Adrenal gland (tissue), 12 donors: ENCODE results near the gene LMF2. TPM values are rescaled to one million over a fixed set of nuclear protein-coding genes. Genes with fewer than 3 reads are reported as not detected.
"Not testable (repeated sequence)": the region's sequence is repeated elsewhere in the genome, so short reads cannot be mapped to it uniquely, and the experiment has no call there.

Source experiments
- DNase-seq, 7 donors: peaks; one replicate each; pipeline ENCODE4 v3.0.0-alpha.2; 2019 to 2020
- H3K27ac ChIP-seq, 5 donors: fragments of 200-600 bp; sonication (generic) in 4 of 5; 1 replicate in 3 of 5; 2 replicates in 2 of 5; pipeline versions ENCODE4 v1.5.1 to v1.8.0; 2016 to 2020; ENCODE audit warnings: mild to moderate bottlenecking in 1 of 5
- H3K27me3 ChIP-seq: fragments of 200-600 bp; 2 replicates; pipeline ENCODE4 v1.8.0; 2021
- H3K36me3 ChIP-seq, 2 donors: fragments of 200-600 bp; replicated peaks in 1 of 2; 1 replicate in 1 of 2; 2 replicates in 1 of 2; pipeline versions ENCODE4 v1.5.1 to v1.8.0; 2018 to 2022
- H3K4me1 ChIP-seq, 2 donors: fragments of 200-600 bp; replicated peaks in 1 of 2; 1 replicate in 1 of 2; 2 replicates in 1 of 2; pipeline versions ENCODE4 v1.5.1 to v1.8.0; 2018 to 2021
- H3K4me3 ChIP-seq, 4 donors: fragments of 200-600 bp; sonication (generic) in 3 of 4; one replicate each; pipeline ENCODE4 v1.5.1; 2016 to 2018
- H3K9me3 ChIP-seq, 3 donors: fragments of 200-600 bp; sonication (generic) in 1 of 3; replicated peaks in 1 of 3; 1 replicate in 2 of 3; 2 replicates in 1 of 3; pipeline versions ENCODE4 v1.5.1 to v1.8.0; 2016 to 2021
- POLR2A ChIP-seq, 2 donors: fragments of 450-650 bp; IDR thresholded peaks; one replicate each; pipeline ENCODE4 v1.6.1; 2017; ENCODE audit warnings: antibody characterized with exemption in 2 of 2, mild to moderate bottlenecking in 2 of 2, moderate library complexity in 1 of 2
- WGBS, 4 donors: extraction: QIAGEN DNeasy Blood & Tissue Kit in 2 of 4; methylation state at CpG; one replicate each; pipeline versions ENCODE4 v1.1.5 to v1.1.7; 2013 to 2017; 5-methylcytosine and 5-hydroxymethylcytosine counted together
- intact Hi-C, 2 donors: fragments of 100-400 bp; cut with DNase I; formaldehyde crosslinking; loops; one replicate each; pipeline versions ENCODE4 v1.14.1 to v1.15.0; 2022 to 2023
- polyA plus RNA-seq, 3 donors: library from polyadenylated mRNA; stranded (reverse); fragments of 200-250 nt in 2 of 3; fragments of 350-450 nt in 1 of 3; fragmentation: Illumina TruSeq in 1 of 3; extraction: RNeasy Lipid Tissue Mini Kit (QIAGEN cat#74804) in 1 of 3; gene quantifications; one replicate each; pipeline ENCODE4 v1.2.3, GENCODE V29; 2013 to 2014
- total RNA-seq, 9 donors: library from RNA; depleted of rRNA in 4 of 9; stranded (reverse); fragments of >200 nt in 4 of 9; fragments of 120-200 nt in 1 of 9; fragmentation: NEBNext Ultra II Directional in 1 of 9; extraction: Animal tissue kit (Norgen Biotek cat#: 25700) in 1 of 9; gene quantifications; one replicate each; pipeline versions ENCODE4 v1.1.0 to v1.2.4, GENCODE V29; 2013 to 2023
- TF ChIP-seq, protein P1 (sequence below), 6 experiments: fragments of 450-650 bp in 4 of 6; fragments of 200-600 bp in 2 of 6; sonication (generic) in 1 of 6; IDR thresholded peaks; 1 replicate in 5 of 6; 2 replicates in 1 of 6; pipeline versions ENCODE4 v1.5.1 to v1.8.0; 2016 to 2021; ENCODE audit warnings: antibody characterized with exemption in 6 of 6, mild to moderate bottlenecking in 2 of 6, moderate library complexity in 1 of 6
- donor health status: healthy with polysubstance abuse.
- donor health status: Bipolar disorder and iron deficiency.
- donor health status: DM: yes; HTN: yes; CAD: no.
- donor health status: DM: no; HTN: no; CAD: no.
- donor health status: DM: no; HTN: no; CAD: no.
- donor health status: DM: yes; HTN: yes; CAD: no.

The LMF2 gene
- total and polyA plus RNA-seq, 12 donors: 6.3 to 120 (median 78.3) TPM

DNA sequence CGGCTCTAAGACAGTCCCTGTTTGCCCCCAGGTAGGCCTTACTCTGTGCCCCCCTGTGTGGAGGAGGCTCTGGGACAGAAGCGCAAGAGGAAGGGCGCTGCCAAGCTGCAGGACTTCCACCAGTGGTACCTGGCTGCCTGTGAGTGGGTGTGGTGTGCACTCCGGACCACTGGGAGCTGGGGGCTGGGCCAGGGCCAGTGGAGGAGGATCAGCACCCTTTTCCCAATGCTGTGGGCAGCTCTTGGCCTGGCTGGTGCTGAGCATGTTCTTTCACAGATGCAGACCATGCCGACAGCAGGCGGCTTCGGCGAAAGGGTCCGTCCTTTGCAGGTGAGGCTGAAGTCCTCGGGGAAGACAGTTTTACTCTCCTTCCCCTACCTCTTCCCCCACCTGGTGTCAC, 14.2 kb upstream of the LMF2 start:
- Histone ChIP-seq H3K27me3 (no peaks in the 10 kb centered on the region), H3K36me3 (peaks cover 0 to 54% of the 10 kb centered on the region in 2 donors), H3K4me3 (no peak overlapping the region), H3K4me1 (peaks cover 18 to 20% of the 10 kb centered on the region in 2 donors), H3K27ac (no peak overlapping the region), H3K9me3 (no peaks in the 10 kb centered on the region)
- intact Hi-C loops: no loop called here
- no peak for DNase-seq
- TF ChIP-seq POLR2A (IDR thresholded peaks at IDR 0.05): no peak
- TF ChIP-seq, protein P1, sequence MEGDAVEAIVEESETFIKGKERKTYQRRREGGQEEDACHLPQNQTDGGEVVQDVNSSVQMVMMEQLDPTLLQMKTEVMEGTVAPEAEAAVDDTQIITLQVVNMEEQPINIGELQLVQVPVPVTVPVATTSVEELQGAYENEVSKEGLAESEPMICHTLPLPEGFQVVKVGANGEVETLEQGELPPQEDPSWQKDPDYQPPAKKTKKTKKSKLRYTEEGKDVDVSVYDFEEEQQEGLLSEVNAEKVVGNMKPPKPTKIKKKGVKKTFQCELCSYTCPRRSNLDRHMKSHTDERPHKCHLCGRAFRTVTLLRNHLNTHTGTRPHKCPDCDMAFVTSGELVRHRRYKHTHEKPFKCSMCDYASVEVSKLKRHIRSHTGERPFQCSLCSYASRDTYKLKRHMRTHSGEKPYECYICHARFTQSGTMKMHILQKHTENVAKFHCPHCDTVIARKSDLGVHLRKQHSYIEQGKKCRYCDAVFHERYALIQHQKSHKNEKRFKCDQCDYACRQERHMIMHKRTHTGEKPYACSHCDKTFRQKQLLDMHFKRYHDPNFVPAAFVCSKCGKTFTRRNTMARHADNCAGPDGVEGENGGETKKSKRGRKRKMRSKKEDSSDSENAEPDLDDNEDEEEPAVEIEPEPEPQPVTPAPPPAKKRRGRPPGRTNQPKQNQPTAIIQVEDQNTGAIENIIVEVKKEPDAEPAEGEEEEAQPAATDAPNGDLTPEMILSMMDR (IDR thresholded peaks at IDR 0.05): no peak
- WGBS, 4 donors: 89 to 100% (median 93%) methylated on average over 1 to 10 of the region's 10 CpGs

DNA sequence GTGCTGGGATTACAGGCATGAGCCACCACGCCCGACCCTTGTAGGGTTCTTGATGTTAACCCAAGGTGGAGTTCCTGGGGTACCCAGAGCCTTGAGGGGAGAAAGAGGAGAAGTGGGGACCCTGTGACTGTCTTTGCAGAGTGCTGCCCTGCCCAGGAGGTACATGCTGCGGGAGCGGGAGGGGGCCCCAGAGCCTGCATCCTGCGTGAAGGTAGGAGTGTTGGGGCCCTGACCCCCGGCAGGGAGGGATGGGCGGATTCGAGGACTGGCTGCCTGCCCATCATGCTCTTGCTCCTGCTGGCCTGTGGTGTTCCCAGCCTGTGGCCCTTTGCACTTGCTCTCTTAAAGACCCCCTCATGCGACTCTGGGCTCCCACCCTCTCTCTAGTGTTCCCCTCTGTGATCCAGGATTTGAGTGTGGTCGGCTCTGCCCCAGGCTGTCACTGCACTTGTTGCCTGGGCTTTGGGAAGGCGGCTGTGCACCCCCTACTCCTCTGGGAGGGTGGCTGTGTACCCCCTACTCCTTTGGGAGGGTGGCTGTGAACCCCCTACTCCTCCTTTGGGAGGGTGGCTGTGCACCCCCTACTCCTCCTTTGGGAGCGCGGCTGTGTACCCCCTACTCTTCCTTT, 13.4 kb upstream of the LMF2 start:
- no peaks in the 10 kb centered on the region for H3K9me3 ChIP-seq
- no peaks in the 10 kb centered on the region for H3K27me3 ChIP-seq
- peak in 1 of 7 donors; percentile 15 for DNase-seq
- no peak overlapping the region for H3K27ac ChIP-seq
- peaks cover 0 to 54% of the 10 kb centered on the region in 2 donors for H3K36me3 ChIP-seq
- H3K4me3 ChIP-seq: no peak overlapping the region
- TF ChIP-seq, protein P1 (IDR thresholded peaks at IDR 0.05): no peak
- TF ChIP-seq POLR2A (IDR thresholded peaks at IDR 0.05): no peak
- H3K4me1 ChIP-seq: peaks cover 11 to 13% of the 10 kb centered on the region in 2 donors
- intact Hi-C loops: no loop called here
- WGBS, 4 donors: 91 to 98% (median 94%) methylated on average over 5 to 13 of the region's 13 CpGs

DNA sequence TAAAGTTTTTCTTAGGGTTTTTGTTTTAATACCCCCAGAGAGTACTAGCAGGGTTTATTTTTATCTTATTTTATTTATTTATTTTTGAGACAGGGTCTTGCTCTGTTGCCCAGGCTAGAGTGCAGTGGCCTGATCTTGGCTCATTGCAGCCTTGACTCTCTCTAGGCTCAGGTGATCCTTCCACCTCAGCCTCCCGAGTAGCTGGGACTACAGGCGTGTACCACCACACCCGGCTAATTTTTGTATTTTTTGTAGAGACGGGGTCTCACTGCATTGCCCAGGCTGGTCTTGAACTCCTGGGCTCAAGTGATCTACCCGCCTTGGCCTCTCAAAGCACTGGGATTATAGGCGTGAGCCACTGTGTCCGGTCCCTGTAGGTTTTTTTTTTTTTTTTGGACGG, 12.7 kb upstream of the LMF2 start:
- intact Hi-C loops, H3K4me3 ChIP-seq: not testable (repeated sequence)

DNA sequence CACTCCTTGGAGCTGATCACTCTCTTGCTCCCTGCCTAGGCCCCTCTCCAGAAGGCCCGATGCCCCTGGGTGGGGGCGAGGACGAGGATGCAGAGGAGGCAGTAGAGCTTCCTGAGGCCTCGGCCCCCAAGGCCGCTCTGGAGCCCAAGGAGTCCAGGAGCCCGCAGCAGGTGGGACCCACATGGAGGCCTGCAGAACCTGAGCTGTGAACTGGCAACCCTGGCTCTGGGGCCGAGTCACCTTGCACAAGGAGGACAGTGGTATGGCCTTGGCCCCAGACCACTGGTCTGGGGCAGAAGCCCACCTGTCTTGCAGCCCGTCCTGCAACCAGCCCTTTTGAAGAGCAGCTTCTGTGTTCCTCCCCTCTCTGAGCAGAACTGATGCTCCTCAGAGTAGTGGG, 11.6 kb upstream of the LMF2 start:
- DNase-seq: no peak
- intact Hi-C loops: no loop called here
- Histone ChIP-seq H3K36me3 (peaks cover 0 to 54% of the 10 kb centered on the region in 2 donors), H3K27me3 (no peaks in the 10 kb centered on the region), H3K9me3 (no peaks in the 10 kb centered on the region), H3K4me1 (peaks cover 1 to 5% of the 10 kb centered on the region in 2 donors), H3K27ac (no peak overlapping the region), H3K4me3 (no peak overlapping the region)
- TF ChIP-seq, protein P1 (IDR thresholded peaks at IDR 0.05): no peak
- TF ChIP-seq POLR2A (IDR thresholded peaks at IDR 0.05): no peak
- 93 to 100% (median 96%) methylated on average over 1 to 8 of the region's 8 CpGs for WGBS, 4 donors

More for the DNA sequence above, 12.7 kb upstream of the LMF2 start:
- H3K36me3 ChIP-seq: peaks cover 0 to 54% of the 10 kb centered on the region in 2 donors
- not testable (repeated sequence) for H3K27ac ChIP-seq, H3K9me3 ChIP-seq, DNase-seq, H3K27me3 ChIP-seq
- 91 to 99% (median 96%) methylated on average over 8 of the region's 8 CpGs for WGBS, 4 donors
- H3K4me1 ChIP-seq: peaks cover 11 to 13% of the 10 kb centered on the region in 2 donors

DNA sequence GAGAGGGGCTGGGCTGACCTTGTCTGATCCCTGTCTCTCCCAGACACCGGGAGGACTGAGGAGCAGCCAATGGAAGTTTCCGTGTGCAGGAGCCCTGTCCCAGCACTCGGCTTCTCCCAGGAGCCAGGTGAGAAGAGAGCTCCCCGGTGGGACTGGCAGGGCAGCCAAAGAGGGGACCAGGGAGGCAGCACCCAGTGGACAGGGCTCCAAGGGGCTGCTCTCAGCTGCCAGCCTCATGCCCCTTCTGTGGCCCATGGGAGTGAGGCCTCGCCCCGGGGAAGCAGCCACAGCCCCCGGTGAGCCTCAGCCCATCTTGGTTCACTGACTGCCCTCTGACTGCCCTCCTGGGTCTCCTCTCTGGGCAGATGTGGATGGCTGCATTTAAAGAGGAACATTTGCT, 11.1 kb upstream of the LMF2 start:
- Histone ChIP-seq H3K27me3 (no peaks in the 10 kb centered on the region), H3K9me3 (no peaks in the 10 kb centered on the region), H3K27ac (no peak overlapping the region), H3K4me1 (no peaks in the 10 kb centered on the region), H3K4me3 (no peak overlapping the region), H3K36me3 (peaks cover 0 to 49% of the 10 kb centered on the region in 2 donors)
- TF ChIP-seq, protein P1 (IDR thresholded peaks at IDR 0.05): no peak
- TF ChIP-seq POLR2A (IDR thresholded peaks at IDR 0.05): no peak
- intact Hi-C loops: no loop called here
- WGBS, 4 donors: 92 to 97% (median 95%) methylated on average over 3 to 7 of the region's 7 CpGs
- no peak for DNase-seq
